ENCODE results near the gene JARID2.
A peak's percentile ranks its signal among the peaks of the same experiment; 100 is the strongest.

JARID2 gene

GRCh38 chr6:15351631-15352030, 105.8 kb downstream of the JARID2 start:
- H3K4me3 ChIP-seq (ENCODE audit: low read depth, low read length), result no peak overlapping the region
- CTCF ChIA-PET, result interaction anchor here (0.6 kb wide), 1 partner anchor 19 kb away, joined by 3 read pairs; no protein-coding TSS in a partner anchor
- H3K27ac ChIP-seq (ENCODE audit: extremely low read depth, low read depth, low read length), result no peak overlapping the region
- POLR2A ChIA-PET, result interaction anchor here (1.5 kb wide), 1 partner anchor 10 kb away, joined by 6 read pairs; no protein-coding TSS in a partner anchor
- H3K9me3 ChIP-seq (ENCODE audit: control insufficient read depth, insufficient read depth, low read depth, low read length), result no peaks in the 10 kb centered on the region
- no peak for TF ChIP-seq ZNF596 (tag by site-specific recombination; IDR thresholded peaks at IDR 0.05)
- TF ChIP-seq ZSCAN18 (tag by site-specific recombination; IDR thresholded peaks at IDR 0.05), result no peak
- peak; percentile 57 for TF ChIP-seq ZNF600 (tag by site-specific recombination; IDR thresholded peaks at IDR 0.05)
- peak; percentile 65 for TF ChIP-seq ZNF341 (tag by site-specific recombination; IDR thresholded peaks at IDR 0.05; ENCODE audit: low read depth)
- TF ChIP-seq RBAK (tag by site-specific recombination; IDR thresholded peaks at IDR 0.05), result no peak
- TF ChIP-seq ZNF510 (tag by site-specific recombination; IDR thresholded peaks at IDR 0.05; ENCODE audit: insufficient replicate concordance), result no peak
- TF ChIP-seq PRDM10 (tag by site-specific recombination; IDR thresholded peaks at IDR 0.05), result peak; percentile 30; the same call in 1 of the 2 replicates
- TF ChIP-seq ZEB2 (tag by site-specific recombination; IDR thresholded peaks at IDR 0.05), result 0 out of 2 replicates have a peak, but pooled peaks have one; percentile 45
- TF ChIP-seq ZNF292 (tag by site-specific recombination; IDR thresholded peaks at IDR 0.05; ENCODE audit: borderline replicate concordance, low read depth), result no peak
- no peak for TF ChIP-seq CTCF (tag by site-specific recombination; IDR thresholded peaks at IDR 0.05)
- no peak for TF ChIP-seq ZNF624 (tag by site-specific recombination; IDR thresholded peaks at IDR 0.05)
- no peak for TF ChIP-seq ZNF707 (tag by site-specific recombination; IDR thresholded peaks at IDR 0.05)
- H3K36me3 ChIP-seq (ENCODE audit: control insufficient read depth in 2 of 2, insufficient read depth in 1 of 2, low read length in 2 of 2), result no peaks in the 10 kb centered on the region
- H3K4me1 ChIP-seq (ENCODE audit: control insufficient read depth, insufficient read depth, low read length), result peaks cover 27% of the 10 kb centered on the region

GRCh38 chr6:15352220-15352619, 106.4 kb downstream of the JARID2 start:
- Histone ChIP-seq H3K4me1 (ENCODE audit: control insufficient read depth, insufficient read depth, low read length) (peaks cover 32% of the 10 kb centered on the region), H3K36me3 (ENCODE audit: control insufficient read depth in 2 of 2, insufficient read depth in 1 of 2, low read length in 2 of 2) (no peaks in the 10 kb centered on the region), H3K9me3 (ENCODE audit: control insufficient read depth, insufficient read depth, low read depth, low read length) (no peaks in the 10 kb centered on the region), H3K4me3 (ENCODE audit: low read depth, low read length) (no peak overlapping the region), H3K27ac (ENCODE audit: extremely low read depth, low read depth, low read length) (no peak overlapping the region)
- 0 out of 2 replicates have a peak, but pooled peaks have one; percentile 12 for TF ChIP-seq ZBTB20 (tag by site-specific recombination; IDR thresholded peaks at IDR 0.05)
- no peak for TF ChIP-seq ZNF132 (tag by site-specific recombination; IDR thresholded peaks at IDR 0.05; ENCODE audit: borderline replicate concordance)
- ChIA-PET CTCF (interaction anchor here (0.6 kb wide), 4 partner anchors 19 to 268 kb away, joined by 3 to 4 read pairs (median 3); no protein-coding TSS in a partner anchor), POLR2A (interaction anchor here (1.5 kb wide), 1 partner anchor 10 kb away, joined by 6 read pairs; no protein-coding TSS in a partner anchor)

GRCh38 chr6:15352845-15353244, 107.0 kb downstream of the JARID2 start:
- no peak overlapping the region for H3K4me3 ChIP-seq (ENCODE audit: low read depth, low read length)
- POLR2A ChIA-PET, result no interaction called here
- H3K36me3 ChIP-seq (ENCODE audit: control insufficient read depth in 2 of 2, insufficient read depth in 1 of 2, low read length in 2 of 2), result no peaks in the 10 kb centered on the region
- H3K27ac ChIP-seq (ENCODE audit: extremely low read depth, low read depth, low read length), result no peak overlapping the region
- H3K9me3 ChIP-seq (ENCODE audit: control insufficient read depth, insufficient read depth, low read depth, low read length), result no peaks in the 10 kb centered on the region
- peaks cover 38% of the 10 kb centered on the region for H3K4me1 ChIP-seq (ENCODE audit: control insufficient read depth, insufficient read depth, low read length)
- CTCF ChIA-PET, result interaction anchor here (0.6 kb wide), 3 partner anchors 35 to 267 kb away, joined by 3 to 4 read pairs (median 3); no protein-coding TSS in a partner anchor
- TF ChIP-seq PRDM10 (tag by site-specific recombination; IDR thresholded peaks at IDR 0.05) (peak; percentile 28; the same call in 1 of the 2 replicates), TRIM28 (IDR thresholded peaks at IDR 0.05; ENCODE audit: borderline replicate concordance, low read length) (0 out of 2 replicates have a peak, but pooled peaks have one; percentile 38), PRDM4 (tag by site-specific recombination; IDR thresholded peaks at IDR 0.05) (peak; percentile 42; the same call in 1 of the 2 replicates), ZNF24 (tag by site-specific recombination; IDR thresholded peaks at IDR 0.05) (peak; percentile 29; the same call in 1 of the 2 replicates)
